ENCODE measurements around the gene DHRS7B.
"Not testable (repeated sequence)": the region's sequence is repeated elsewhere in the genome, so short reads cannot be mapped to it uniquely, and the experiment has no call there.

DHRS7B gene

DNA sequence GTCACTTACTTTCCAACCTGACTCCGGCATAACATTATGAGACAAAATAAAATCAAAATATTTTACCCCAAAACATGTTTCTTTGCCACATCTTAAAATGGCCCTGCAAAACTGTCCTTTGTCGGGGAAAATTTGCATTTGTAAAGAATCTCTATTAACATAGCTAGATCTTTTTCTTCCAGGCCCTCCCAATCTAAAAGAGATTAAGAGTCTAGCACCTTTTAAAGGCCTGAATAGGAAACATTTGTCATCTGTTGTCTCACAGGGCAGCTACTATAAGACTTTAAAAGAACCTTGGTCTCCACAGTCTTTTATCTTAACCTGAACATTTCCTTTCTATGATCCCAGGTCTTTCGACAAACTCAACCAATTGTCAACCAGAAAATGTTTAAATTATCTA, 18.1 kb upstream of the DHRS7B start:
- no peak for DNase-seq

DNA sequence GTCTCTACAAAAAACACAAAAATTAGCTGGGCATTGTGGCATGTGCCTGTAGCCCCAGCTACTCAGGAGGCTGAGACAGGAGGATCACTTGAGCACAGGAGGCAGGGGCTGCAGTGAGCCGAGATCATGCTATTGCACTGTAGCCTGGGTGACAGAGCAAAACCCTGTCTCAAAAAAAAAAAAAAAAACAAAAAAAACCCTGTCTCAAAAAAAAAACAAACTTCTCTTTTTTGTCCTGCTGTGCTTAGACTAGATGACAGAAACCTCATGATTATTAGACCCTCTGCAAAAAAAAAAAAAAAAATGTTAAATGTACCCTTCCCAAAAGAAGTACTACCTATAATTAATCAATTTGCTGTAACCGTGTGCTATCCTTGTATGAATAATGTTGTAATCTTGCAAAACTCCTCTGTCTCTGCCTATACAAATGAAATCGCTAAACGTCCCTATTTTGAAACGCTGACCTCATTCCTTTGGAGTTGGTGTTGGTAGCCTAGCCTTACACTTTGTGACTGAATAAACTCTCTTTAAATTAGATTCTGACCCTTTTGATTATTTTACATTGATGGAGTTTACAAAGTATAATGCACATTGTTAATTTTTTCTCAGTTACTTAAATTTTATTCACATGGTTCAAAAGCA, 13.6 kb upstream of the DHRS7B start:
- DNase-seq, result no peak

DNA sequence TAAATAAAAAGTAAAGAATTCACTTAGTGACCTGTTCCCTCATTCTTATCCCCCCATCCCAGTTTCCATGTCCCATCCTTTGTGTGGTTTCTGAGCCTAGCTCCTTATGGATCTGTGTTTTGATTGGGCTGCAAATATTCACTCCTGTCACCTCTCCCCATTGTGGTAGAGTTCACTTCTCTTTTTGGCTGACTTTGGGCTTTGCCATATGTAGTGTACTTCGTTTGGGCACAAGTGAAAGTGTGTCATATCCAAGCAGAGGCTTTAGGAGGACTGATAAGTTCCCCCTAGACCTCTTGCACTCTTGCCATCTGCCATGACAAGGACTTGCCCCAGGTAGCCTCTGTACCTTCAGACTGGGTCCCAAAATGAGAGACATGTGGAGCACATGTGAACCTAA, 13.0 kb upstream of the DHRS7B start:
- DNase-seq, result no peak

DNA sequence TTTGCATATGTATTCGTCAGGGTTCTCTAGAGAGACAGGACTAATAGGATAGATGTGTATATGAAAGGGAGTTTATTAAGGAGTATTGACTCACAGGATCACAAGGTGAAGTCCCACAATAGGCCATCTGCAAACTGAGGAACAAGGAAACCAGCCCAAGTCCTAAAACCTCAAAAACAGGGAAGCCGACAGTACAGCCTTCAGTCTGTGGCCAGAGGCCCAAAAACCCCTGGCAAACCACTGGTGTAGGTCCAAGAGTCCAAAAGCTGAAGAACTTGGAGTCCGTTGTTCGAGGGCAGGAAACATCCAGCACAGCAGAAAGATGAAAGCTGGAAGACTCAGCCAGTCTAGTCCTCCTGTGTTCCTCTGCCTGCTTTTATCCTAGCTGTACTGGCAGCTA, 12.0 kb upstream of the DHRS7B start:
- DNase-seq, result not testable (repeated sequence)

DNA sequence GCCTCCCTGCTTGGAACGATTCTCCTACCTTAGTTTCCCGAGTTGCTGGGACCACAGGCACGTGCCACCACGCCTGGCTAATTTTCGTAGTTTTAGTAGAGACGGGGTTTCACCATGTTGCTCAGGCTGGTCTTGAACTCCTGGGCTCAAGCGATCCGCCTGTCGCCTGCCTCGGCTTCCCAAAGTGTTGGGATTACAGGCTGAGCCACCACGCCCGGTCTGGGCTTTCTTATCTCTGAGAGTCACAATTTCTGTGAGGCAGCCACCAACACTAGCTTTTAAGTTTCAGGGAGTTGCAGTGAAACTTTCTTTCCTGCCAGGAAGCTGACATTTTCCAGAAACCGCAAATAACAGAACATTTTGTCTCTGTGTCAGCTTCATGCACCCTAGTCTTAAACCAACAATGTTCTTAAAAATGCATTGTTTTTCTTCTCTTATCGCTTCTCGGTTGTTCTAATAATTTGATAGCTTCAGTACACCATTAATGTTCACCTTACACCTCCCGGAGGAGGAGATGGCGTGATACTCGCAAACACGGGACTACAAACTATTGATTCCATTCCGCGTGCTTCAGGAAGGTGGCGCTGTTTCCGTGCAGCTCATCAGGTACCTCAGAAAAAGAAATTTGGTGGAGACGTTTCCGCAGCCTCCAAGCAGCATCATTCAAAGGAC, 7.4 kb upstream of the DHRS7B start:
- no peak for DNase-seq

DNA sequence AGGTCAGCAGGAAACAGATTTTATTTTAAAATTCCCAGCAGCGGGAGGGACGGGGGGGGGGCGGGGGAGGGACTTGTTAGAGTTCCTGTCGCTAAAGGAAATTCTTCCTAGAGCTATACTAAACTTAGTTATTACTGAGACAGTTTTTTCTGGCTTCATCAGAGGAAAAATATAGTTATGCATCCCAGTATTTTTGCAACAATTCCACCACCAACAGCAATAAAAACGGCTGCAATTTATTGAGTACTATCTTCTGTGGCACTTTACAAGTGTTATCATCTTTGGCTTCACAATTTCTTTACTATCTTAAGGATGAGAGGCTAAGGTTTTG, 6.9 kb upstream of the DHRS7B start:
- DNase-seq, result no peak

DNA sequence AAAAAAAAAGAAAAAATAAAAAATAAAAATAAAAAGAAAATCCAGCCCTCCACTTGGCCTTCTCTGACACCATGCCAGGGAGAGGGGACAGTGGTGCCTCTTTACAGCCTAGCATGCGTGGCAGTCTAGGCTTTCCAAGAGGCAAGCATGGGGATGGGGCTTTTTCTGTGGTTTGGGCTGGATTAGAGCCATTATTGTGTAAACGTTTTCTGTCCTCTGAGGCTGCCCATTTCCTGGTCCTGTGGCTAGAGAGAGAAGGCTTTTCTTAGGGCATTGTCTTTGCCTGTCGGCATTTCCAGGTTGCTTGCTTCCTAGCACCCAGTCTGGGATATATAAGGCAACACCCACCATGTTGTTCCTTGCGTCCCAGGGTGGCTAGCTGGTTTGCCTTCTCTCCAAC, 2.7 kb upstream of the DHRS7B start:
- no peak for DNase-seq

DNA sequence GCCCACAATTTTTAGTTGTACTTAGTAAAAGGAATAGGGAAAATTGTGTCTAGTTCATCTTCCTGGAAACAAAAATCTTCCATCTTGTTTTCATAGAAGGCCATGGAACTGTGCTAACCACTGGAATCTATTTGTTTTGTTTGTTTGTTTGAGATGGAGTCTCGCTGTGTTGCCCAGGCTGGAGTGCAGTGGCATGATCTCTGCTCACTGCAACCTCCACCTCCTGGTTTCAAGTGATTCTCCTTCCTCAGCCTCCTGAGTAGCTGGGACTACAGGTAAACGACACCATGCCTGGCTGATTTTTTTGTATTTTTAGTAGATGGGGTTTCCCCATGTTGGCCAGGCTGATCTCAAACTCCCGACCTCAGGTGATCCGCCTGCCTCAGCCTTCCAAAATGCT, 2.2 kb upstream of the DHRS7B start:
- DNase-seq, result not testable (repeated sequence)

DNA sequence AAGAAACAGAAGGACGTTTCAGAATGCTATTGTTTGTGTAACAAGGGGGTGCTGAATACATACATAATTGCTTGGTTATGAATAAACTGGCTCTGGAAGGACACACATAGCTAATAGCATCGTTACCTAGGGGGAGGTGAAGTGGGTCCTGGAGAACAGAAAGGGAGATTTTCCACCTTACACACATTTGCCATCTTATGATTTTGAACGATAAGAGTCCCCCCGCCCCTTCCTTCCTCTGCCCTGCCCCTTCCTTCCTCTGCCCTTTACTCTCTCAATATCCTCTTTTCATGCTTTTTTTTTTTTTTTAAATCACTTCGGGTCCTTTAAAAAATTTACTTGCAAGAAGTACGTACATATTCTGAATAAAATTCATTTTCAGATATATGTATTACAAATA, 902 bp upstream of the DHRS7B start:
- DNase-seq, result no peak

DNA sequence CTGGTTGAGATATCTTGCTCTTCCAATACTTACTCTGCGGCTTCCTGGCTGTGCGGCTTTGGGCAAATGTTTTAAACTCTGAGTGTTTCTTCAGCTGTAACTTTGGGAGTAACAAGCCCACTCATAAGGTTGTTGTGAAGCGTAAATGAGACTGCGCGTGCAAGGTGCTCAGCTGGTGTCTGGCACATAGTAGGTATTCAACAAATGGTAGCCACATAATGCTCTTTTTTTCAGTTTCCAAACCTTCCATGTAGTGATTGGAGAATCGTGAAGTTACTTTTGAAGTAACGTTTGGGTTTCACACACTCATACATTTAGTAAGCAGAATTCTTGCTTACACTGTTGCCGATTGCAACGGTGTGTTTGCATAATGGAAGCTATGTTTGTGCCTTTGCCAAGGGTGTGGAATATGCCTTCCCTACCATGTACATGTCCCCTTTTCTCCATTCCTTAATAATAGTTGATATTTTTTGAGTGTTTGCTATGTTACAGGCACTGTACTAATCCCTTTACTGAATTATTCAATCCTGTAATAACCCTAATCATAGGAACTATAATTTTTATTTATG, 829 bp downstream of the DHRS7B start:
- no peak for DNase-seq

DNA sequence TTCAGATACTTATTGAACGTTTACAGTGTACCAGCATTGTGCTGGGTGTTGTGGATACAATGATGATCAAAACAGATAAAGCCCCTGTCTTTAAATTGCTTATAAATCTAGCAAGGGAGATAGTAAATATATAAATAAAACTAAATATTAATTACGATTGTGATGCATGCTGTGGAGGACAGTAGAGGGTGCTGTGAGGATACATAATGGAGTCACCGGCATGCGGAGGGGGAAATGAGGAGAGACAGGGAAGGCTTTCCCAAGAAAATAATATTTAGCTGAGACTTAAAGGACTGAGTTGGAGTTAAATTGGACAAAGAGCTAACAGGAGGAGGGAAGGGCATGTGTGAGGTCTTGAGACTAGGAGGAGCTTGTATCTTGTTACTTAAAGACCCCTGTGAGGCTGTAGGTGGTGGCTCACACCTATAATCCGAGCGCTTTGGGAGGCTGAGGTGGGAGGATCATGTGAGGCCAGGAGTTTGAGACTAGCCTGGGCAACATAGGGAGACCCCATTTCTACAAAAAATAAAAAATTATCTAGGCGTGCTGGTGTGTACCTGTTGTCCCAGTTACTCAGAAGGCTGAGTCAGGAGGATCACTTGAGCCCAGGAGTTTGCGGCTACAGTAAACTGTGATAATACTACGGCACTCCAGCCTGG, 2.4 kb downstream of the DHRS7B start:
- DNase-seq, result no peak

DNA sequence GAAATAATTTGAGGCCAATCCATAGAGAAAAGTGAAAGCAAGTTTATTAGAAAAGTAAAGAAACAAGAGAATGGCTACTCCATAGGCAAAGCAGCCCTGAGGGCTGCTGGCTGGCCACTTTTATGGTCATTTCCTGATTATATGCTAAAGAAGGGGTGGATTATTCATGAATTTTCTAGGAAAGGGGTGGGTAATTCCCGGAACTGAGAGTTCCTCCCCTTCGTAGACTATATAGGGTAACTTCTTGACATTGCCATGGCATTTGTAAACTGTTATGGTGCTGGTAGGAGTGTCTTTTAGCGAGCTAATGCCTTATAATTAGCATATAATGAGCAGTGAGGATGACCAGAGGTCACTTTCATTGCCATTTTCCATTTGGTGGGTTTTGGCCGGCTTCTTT, 4.4 kb downstream of the DHRS7B start:
- no peak for DNase-seq

DNA sequence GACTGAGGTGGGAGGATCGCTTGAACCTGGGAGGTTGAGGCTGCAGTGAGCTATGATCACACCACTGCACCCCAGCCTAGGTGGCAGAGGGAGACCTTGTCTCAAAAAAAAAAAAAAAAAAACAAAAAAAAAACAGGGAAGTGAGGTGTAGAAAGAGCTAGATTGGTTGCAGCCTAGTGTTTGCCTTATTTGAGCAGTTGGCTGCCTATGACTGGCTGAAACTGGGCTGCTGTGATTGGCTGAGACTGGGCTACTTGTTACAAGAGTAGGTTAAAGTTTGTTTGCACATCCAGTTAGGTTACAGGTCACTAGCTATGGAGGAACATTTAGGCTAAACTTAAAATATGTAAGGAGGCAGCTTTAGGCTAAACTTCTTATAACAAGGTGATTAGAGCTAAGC, 5.7 kb downstream of the DHRS7B start:
- DNase-seq, result no peak

DNA sequence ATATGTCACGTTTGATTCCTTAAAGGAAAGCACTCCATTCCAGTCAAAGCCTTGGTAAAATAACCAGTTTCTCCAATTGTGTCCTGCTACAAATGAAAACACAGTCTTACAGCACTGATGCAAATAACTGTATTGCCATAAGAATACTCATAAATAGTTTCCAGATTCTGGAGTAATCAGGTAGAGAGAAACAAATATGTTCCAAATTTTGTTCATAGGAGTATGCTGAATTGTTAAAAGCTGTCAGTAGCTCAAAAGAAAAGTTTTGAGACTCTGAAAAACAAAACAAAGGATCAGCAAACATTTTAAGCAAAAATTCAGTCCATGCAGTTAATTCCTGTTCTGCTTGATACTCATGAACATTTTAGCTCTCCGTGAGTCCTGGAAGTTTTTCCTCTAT, 7.8 kb downstream of the DHRS7B start:
- DNase-seq, result no peak

DNA sequence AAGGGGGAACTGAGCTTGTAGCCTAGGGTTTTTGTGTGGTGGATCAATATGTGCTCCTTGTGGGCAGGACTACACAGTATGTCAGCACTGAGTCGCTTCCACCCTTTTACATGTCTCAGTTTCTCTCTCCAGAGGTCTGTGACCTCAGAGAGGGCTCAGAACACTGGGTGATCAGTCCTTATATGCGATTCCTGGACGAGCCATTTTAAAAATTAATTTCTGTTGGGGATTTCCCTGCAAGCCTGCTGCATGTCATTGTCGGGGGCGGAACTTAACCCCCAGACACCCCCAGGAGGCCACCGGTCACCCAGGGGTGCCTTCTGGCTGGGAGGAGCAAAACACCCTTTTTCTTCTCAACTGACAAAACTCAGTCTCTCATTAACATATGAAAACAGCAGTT, 14.1 kb downstream of the DHRS7B start:
- DNase-seq, result no peak

DNA sequence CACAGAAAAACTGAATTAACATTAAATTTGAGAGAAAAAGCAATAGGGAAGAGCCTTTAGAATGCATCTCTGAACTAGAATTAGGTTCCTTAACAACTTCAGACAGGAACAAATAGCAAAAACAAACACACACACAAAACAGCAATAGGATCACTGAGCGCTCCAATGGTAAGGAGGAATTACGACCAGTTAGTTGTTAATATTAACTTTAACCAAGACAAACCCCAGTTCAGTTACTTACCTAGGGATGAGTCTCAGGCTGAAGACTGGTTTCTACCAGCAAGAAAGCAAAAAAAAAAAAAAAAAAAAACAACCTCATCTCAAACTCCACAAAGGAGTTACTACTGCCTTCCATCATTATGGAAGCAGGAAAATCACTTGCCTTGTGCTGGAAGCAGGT, 14.6 kb downstream of the DHRS7B start:
- DNase-seq, result no peak

DNA sequence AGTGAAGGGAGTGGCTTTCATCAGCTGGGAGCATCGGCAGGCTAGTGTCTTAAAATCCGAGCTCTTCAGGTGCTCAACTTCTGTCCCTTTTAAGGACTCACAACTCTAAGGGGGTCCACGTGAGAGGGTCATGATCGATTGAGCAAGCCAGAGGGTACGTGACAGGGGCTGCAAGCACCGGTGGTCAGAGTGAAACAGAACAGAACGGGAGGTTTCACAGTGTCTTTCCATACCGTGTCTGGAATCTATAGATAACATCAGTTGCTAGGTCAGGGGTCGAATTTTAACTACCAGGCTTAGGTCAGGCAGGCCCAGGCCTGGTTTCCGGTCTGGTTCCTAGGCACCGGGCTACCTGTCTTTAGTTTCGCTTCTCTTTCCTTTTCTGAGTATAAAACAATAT, 15.3 kb downstream of the DHRS7B start:
- not testable (repeated sequence) for DNase-seq

DNA sequence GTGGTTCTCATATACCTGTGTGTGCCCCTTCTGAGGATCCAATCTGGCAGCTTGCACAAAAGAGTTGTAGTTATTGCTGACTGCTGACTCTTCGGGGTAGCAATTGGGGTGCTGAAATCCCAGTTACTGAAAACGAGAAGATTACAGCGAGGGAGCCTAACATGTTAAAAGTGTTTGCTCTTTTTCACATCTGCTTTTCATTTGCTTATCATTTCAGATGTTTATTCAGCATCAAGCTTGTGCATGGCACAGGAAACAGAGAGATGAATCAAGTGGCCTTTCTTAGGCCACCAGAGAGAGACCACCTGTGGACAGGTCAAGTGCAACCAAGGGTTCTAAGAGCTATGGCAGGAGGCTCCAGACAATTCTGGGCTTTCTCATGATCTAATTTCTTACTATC, 16.9 kb downstream of the DHRS7B start:
- no peak for DNase-seq

DNA sequence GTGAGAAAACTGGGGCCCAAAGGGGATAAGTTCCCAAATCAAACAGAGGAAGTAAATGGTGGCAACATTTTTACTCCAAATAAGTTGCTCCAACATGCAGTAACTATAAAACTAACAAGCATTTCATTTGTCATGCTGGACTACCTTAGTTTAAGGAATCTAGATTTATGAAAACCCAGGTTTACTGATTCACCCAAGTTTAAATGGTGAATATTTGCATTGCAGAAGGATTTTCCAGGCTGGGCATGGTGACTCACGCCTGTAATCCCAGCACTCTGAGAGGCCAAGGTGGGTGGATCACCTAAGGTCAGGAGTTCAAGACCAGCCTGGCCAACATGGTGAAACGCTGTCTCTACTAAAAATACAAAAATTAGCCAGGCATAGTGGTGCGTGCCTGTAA, 17.5 kb downstream of the DHRS7B start:
- not testable (repeated sequence) for DNase-seq

DNA sequence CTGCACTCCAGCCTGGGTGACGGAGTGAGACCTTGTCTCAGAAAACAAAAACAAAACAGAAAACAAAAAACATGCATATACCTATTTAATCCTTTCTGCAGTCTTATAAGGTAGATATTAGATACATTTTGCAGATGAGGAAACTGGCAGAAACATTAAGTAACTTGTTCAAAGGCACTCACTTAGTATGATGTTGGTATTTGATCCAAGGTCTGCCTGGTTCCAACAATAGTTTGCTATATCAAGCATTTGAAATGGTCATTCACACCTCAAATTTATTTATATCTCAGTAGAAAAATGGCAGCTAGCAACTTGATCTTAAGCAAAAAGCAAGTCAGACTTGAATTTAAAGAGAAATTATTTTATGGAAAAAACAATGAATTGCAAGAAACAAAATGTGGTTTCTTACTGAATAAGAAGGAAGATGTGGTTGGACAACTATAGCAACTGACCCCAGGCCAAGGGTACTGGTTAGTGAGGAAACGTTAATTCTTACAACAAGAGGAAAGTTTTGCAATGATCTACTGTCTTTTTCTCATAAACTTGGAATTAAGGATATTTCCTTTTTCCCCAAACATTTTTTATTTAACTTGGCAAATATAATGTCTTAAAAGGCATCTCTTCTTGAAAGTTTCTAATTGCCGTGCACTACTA, 19.7 kb downstream of the DHRS7B start:
- no peak for DNase-seq

DNA sequence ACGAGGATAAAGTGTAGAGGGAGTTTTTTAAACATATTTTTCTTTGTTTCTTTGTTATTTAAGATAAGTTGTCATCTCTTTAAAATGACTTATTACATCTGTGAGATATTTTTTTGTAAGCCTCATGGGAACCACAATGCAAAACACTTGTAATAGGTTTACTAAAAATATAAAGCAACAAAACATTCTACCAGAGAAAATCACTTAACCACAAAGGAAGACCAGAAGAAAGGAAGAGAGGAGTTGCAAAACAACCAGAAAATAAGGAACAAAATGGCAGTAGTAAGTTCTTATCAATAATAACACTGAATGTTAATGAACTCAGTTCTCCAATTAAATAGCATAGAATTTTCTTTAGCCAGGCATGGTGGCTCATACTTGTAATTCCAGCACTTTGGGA, 22.9 kb downstream of the DHRS7B start:
- no peak for DNase-seq

DNA sequence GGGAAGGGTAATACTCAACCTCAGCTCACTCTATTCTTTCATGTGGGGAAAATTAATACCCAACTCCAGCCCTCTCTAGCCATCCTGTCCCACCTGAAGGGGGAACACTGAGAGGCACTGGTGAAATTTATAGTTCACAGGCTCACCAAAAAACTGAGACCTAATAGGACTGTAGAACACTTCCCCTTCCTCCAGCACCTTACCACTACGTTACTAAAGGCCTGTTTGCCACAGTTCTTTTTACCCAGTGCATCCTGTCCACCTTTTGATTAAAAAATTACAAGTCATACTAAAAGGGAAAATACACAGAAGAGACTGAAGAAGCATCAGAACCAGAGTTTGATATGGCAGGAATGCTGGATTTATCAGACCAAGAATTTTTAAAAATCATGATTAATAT, 26.0 kb downstream of the DHRS7B start:
- no peak for DNase-seq

DNA sequence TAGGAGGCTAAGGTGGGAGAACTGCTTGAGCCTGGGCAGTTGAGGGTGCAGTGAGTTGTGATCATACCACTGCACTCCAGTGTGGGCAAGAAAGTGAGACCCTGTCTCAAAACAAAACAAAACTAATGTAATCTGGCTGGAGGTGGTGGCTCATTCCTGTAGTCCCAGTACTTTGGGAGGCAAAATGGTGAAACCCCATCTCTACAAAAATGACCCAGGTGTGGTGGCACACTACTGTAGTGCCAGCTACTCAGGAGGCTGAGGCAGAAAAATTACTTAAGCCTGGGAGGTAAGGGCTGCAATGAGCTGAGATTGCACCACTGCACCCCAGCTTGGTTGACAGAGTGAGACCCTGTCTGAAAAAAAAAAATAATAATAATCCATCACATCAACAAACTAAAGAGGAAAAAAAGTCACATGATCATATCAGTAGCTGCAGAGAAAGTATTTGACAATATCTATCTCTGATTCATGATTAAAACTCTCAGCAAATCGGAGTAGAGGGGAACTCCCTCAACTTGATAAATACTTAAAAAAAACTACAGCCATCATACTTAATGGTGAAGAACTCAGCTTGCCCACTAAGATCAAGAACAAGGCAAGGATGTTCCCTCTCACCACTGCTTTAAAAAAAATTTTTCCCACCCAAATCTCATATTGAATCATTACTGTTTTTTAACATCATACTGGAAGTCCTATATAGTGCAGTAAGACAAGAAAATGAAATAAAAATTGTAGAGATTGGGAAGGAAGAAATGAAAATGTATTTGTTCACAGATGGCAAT, 31.0 kb downstream of the DHRS7B start:
- DNase-seq, result no peak

Measured in cortex of kidney (tissue), 1 donor.